D721Med (cell line): ENCODE data around the gene FEM1C.

Experiments used
- DNase-seq: peaks from one replicate; pipeline ENCODE4 v3.0.0; 2011; ENCODE audit warnings: low spot score; ENCODE audit not compliant: insufficient read length
- FAIRE-seq: peaks from 2 replicates; lab custom pipeline; 2011; peaks lifted over from hg19 to GRCh38; lab: Jason Lieb, UNC
- TF ChIP-seq, protein P1 (sequence below): IDR thresholded peaks from 2 replicates; pipeline ENCODE4 v1.5.1; 2012; ENCODE audit warnings: mild to moderate bottlenecking, control low read depth; ENCODE audit not compliant: insufficient read depth; ENCODE audit errors: missing control alignments

FEM1C gene, protein sequence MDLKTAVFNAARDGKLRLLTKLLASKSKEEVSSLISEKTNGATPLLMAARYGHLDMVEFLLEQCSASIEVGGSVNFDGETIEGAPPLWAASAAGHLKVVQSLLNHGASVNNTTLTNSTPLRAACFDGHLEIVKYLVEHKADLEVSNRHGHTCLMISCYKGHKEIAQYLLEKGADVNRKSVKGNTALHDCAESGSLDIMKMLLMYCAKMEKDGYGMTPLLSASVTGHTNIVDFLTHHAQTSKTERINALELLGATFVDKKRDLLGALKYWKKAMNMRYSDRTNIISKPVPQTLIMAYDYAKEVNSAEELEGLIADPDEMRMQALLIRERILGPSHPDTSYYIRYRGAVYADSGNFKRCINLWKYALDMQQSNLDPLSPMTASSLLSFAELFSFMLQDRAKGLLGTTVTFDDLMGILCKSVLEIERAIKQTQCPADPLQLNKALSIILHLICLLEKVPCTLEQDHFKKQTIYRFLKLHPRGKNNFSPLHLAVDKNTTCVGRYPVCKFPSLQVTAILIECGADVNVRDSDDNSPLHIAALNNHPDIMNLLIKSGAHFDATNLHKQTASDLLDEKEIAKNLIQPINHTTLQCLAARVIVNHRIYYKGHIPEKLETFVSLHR

DNA sequence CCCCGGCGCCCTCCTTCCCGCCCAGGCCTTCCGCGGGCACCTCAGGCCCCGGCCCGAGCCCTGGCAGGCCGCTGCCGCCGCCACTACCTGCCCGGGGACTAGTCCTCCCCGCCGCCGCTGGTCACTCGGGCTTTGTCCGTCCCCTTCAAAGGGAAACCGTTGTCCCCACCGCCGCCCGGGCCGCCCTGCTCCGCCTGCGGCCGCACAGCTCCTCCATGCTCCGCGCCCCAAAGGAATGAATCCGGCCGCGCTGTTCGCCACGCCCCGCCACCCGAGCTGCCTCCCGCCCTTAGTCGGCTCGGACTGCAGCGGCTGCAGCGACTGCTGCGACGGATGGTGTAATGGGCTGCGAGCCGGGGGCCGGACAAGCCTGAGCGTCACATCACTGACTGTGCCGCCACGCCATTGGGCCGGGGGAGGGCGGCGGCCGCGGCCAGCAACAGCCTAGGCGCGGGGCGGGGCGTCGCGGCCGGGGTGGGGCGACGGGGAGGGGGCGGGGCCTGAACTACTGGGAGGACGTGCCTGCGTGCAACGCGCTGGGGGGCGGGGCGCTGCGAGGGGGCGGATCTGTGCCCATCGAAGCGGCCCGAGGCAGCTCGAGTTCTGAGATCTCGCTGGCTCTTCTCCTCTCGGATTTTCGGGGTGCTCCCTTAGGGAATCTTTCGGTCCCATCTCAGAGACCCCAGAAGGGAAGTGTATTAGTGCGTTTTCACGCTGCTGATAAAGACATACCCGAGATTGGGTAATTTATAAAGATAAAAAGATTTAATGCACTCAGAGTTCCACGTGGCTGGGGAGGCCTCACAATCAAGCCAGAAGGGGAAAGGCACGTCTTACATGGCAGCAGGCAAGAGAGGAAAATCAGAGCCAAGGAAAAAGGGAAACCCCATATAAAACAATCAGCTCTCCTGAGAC is at the start of gene FEM1C:
Gene FEM1C, minus strand, starts transcription at position 340 of the 915 bp plus-strand sequence. CDS start 1,282 bp downstream, outside the sequence.
- FAIRE-seq (no peak), DNase-seq (peak; percentile 65)
- TF ChIP-seq, protein P1, sequence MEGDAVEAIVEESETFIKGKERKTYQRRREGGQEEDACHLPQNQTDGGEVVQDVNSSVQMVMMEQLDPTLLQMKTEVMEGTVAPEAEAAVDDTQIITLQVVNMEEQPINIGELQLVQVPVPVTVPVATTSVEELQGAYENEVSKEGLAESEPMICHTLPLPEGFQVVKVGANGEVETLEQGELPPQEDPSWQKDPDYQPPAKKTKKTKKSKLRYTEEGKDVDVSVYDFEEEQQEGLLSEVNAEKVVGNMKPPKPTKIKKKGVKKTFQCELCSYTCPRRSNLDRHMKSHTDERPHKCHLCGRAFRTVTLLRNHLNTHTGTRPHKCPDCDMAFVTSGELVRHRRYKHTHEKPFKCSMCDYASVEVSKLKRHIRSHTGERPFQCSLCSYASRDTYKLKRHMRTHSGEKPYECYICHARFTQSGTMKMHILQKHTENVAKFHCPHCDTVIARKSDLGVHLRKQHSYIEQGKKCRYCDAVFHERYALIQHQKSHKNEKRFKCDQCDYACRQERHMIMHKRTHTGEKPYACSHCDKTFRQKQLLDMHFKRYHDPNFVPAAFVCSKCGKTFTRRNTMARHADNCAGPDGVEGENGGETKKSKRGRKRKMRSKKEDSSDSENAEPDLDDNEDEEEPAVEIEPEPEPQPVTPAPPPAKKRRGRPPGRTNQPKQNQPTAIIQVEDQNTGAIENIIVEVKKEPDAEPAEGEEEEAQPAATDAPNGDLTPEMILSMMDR = no peak

DNA sequence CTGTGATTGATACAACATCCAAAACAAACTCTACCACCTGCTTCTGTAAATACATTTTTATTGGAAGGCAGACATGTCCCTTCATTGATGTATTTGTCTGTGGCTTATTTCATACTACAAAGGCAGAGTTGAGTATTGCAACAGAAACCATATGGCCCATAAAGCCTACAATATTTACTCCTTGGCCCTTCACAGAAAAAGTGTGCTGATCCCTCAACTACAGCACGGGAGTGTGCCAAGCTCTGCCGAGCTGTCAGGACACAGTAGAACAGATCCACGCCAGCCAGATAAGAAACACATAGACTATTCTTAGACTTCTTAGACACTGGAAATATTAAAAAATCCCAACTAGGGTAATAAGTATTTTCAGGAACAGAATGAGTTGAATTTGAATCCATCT is 44.5 kb upstream of the FEM1C start:
- FAIRE-seq (no peak), DNase-seq (no peak)
- TF ChIP-seq, protein P1 = no peak

DNA sequence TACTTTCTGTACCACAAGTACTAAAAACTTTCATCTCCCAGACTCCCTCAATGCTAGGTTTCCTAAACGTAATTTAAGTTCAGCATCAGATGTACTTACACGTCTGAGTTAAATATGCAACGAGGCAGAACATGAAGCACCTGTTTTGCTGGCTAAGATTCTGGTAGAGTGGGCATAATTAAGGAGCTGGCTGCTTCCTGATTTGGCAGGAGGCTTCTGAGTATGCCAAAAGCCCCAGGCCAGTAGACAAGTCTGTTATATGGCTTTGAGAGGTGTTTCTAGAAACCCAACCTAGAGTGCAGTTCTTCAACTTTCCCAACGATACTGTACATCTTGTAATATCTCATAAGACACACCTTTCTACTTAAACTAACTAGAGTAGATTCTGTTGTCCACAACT is 44.1 kb upstream of the FEM1C start:
- no peak for FAIRE-seq

DNA sequence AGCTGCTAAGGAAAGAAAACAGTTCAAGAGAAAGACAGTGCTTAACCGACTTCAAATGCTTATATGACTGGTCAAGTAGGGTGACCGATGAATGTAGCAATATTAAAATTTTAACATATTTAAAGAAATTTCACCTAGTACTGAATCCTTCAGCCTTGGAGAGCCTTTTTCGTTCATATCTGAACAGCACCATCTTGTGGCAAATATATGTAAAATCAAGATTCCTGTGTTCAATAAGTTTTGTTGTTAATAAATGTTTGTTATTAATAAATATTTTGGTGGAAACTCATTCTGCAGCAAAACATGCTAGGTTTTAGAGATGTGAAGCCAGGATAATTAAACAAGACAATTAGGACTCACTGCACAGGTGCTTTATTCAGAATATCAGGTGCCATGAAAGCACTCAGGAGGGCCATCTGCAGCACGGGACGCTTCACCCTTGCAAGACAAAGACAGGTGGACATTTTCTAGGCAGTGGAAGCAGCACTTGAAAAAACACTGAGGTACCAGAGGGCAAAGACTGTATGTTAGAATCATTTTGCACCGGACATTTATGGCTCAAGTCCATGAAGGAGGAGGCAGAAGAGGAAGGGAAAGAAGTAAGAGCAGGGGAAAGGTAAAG is 42.1 kb upstream of the FEM1C start:
- peak; percentile 55 for FAIRE-seq
- DNase-seq = no peak

More for the DNA sequence above, 44.1 kb upstream of the FEM1C start:
- DNase-seq = no peak
- TF ChIP-seq, protein P1 = no peak

DNA sequence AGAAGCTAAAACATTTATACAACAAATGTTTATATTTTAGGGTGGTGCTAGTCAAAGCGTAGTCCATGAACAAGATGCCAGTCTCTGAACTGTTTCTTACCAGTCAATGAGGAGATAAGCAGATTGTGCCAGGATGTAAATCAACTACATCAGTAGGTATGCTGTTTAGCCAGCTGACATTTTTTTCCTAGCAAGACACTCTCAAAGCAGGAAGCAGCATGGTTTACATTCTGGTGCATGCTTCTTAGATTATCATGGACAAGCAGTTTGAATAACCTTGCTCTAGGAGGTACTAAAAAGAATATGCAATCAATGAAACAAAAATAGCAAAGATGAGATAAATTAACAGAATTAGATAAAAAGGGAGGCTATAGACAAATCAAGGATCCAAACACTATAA is 40.7 kb upstream of the FEM1C start:
- no peak for FAIRE-seq
- TF ChIP-seq, protein P1 = no peak

More for the DNA sequence above, 42.1 kb upstream of the FEM1C start:
- TF ChIP-seq, protein P1 = peak; percentile 62

DNA sequence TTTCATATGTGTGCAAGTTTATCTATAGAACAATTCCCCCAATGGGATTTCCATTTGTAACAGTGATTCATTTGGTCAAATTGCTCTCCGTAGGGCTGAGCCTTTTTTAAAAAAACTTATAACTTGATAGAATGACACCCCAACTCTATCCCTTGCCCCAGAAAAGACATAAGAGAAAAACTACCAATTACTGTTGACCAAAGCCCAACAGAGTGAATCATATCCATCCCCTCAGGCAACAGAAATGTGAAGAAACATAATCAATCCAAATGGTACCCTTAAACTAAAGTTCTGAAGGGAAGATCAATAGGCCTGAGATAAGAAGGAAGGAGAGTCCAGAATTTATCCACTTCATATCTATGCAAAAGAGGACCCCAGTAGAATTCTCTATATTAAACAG is 39.9 kb upstream of the FEM1C start:
- FAIRE-seq = no peak
- no peak for DNase-seq
- TF ChIP-seq, protein P1 = no peak

More for the DNA sequence above, 40.7 kb upstream of the FEM1C start:
- no peak for DNase-seq
